GM23338 (cell line): ENCODE results near the gene ACTBL2. TPM values are rescaled to one million over a fixed set of nuclear protein-coding genes. Genes with fewer than 3 reads are reported as not detected.

ENCODE experiments used
- ATAC-seq: fragments of 200-7000 bp; cut with Tn5 transposase; 3 replicates; pipeline ENCODE4 v1.9.1; 2020
- DNase-seq: peaks from one replicate; pipeline ENCODE4 v3.0.0-alpha.2; 2015; ENCODE audit warnings: low spot score
- H2AFZ ChIP-seq: fragments of 200-600 bp; sonication (generic); 2 replicates; pipeline ENCODE4 v1.8.0; 2016; ENCODE audit warnings: antibody characterized with exemption, mild to moderate bottlenecking, moderate library complexity
- H3F3A ChIP-seq: fragments of 200-600 bp; sonication (generic); replicated peaks from 2 replicates; pipeline ENCODE4 v1.8.0; 2017; ENCODE audit warnings: antibody characterized with exemption, mixed run types, low read depth
- H3K27ac ChIP-seq: fragments of 200-600 bp; sonication (generic); 2 replicates; pipeline ENCODE4 v1.6.1; 2016; ENCODE audit warnings: low read depth
- H3K27me3 ChIP-seq: fragments of 200-600 bp; sonication (generic); 2 replicates; pipeline ENCODE4 v1.8.0; 2016; ENCODE audit warnings: mild to moderate bottlenecking, mixed run types, moderate library complexity; ENCODE audit not compliant: insufficient read depth
- H3K36me3 ChIP-seq: fragments of 200-600 bp; sonication (generic); 2 replicates; pipeline ENCODE4 v1.8.0; 2016; ENCODE audit warnings: mild to moderate bottlenecking; ENCODE audit not compliant: insufficient read depth
- H3K4me1 ChIP-seq: fragments of 200-600 bp; sonication (generic); 2 replicates; pipeline ENCODE4 v1.8.0; 2016; ENCODE audit warnings: mild to moderate bottlenecking, moderate library complexity; ENCODE audit not compliant: insufficient read depth
- H3K4me2 ChIP-seq: fragments of 200-600 bp; sonication (generic); 2 replicates; pipeline ENCODE4 v1.7.1; 2017; ENCODE audit warnings: mixed run types
- H3K4me3 ChIP-seq: fragments of 200-600 bp; sonication (generic); 2 replicates; pipeline ENCODE4 v1.6.1; 2016; ENCODE audit warnings: mixed run types
- H3K79me2 ChIP-seq: fragments of 200-600 bp; sonication (generic); replicated peaks from 2 replicates; pipeline ENCODE4 v1.8.0; 2017; ENCODE audit warnings: mild to moderate bottlenecking; ENCODE audit not compliant: insufficient read depth
- H3K9me2 ChIP-seq: fragments of 200-600 bp; sonication (generic); 2 replicates; pipeline ENCODE4 v1.8.0; 2017; ENCODE audit not compliant: insufficient read depth
- H4K20me1 ChIP-seq: fragments of 200-600 bp; sonication (generic); replicated peaks from 2 replicates; pipeline ENCODE4 v1.8.0; 2017; ENCODE audit warnings: mild to moderate bottlenecking; ENCODE audit not compliant: insufficient read depth
- H3K27ac Mint-ChIP-seq: 2 replicates; pipeline ENCODE4 v1.8.0; 2020; ENCODE audit warnings: inconsistent platforms, mild to moderate bottlenecking, moderate library complexity, mixed read lengths
- H3K27me3 Mint-ChIP-seq: 3 replicates; pipeline ENCODE4 v1.8.0; 2022; ENCODE audit warnings: low read depth, mild to moderate bottlenecking, moderate library complexity, mixed read lengths, inconsistent platforms; ENCODE audit not compliant: insufficient read depth, poor library complexity
- H3K36me3 Mint-ChIP-seq: 3 replicates; pipeline ENCODE4 v1.8.0; 2021; ENCODE audit warnings: low read depth, mild to moderate bottlenecking, inconsistent platforms, moderate library complexity, mixed read lengths
- H3K4me1 Mint-ChIP-seq: 3 replicates; pipeline ENCODE4 v1.8.0; 2020; ENCODE audit warnings: mild to moderate bottlenecking, inconsistent platforms, mixed read lengths
- H3K4me3 Mint-ChIP-seq: 3 replicates; pipeline ENCODE4 v1.8.0; 2021; ENCODE audit warnings: moderate library complexity, mild to moderate bottlenecking, inconsistent platforms, mixed read lengths
- H3K9me3 Mint-ChIP-seq: 3 replicates; pipeline ENCODE4 v1.8.0; 2020; ENCODE audit warnings: moderate library complexity, mild to moderate bottlenecking, inconsistent platforms, mixed read lengths
- CREB1 ChIP-seq: fragments of 250-450 bp; sonication (Bioruptor Pico); IDR thresholded peaks from 2 replicates; pipeline ENCODE4 v1.5.0; 2020; ENCODE audit warnings: low read depth, mild to moderate bottlenecking, moderate library complexity
- CTCF ChIP-seq, 2 experiments: fragments of 200-600 bp in 1 of 2; sonication (generic) in 1 of 2; conservative IDR thresholded peaks; 2 replicates each; pipeline versions ENCODE4 v1.5.1 to v1.6.1; 2016 to 2017; ENCODE audit warnings: antibody characterized with exemption in 2 of 2, low read depth in 2 of 2, mild to moderate bottlenecking in 2 of 2, moderate library complexity in 1 of 2
- ETS1 ChIP-seq: IDR thresholded peaks from 2 replicates; pipeline ENCODE4 v1.6.1; 2016; ENCODE audit warnings: antibody characterized with exemption
- EZH2phosphoT487 ChIP-seq: fragments of 200-600 bp; sonication (generic); IDR thresholded peaks from one replicate; pipeline ENCODE4 v1.8.1; 2018; ENCODE audit warnings: antibody characterized with exemption; ENCODE audit not compliant: unreplicated experiment
- JUNB ChIP-seq: IDR thresholded peaks from one replicate; pipeline ENCODE4 v1.6.1; 2016; ENCODE audit warnings: antibody characterized with exemption; ENCODE audit not compliant: unreplicated experiment
- NANOG ChIP-seq: IDR thresholded peaks from 2 replicates; pipeline ENCODE4 v1.6.1; 2016; ENCODE audit warnings: antibody characterized with exemption, borderline replicate concordance
- POLR2AphosphoS5 ChIP-seq: IDR thresholded peaks from 2 replicates; pipeline ENCODE4 v1.6.1; 2016; ENCODE audit warnings: antibody characterized with exemption, low read depth
- ZNF331 ChIP-seq: fragments of 250-450 bp; sonication (Bioruptor Pico); IDR thresholded peaks from 2 replicates; pipeline ENCODE4 v1.5.0; 2020; ENCODE audit warnings: low read depth, mild to moderate bottlenecking, moderate library complexity
- polyA plus RNA-seq: library from polyadenylated mRNA; unstranded; fragments of >200 nt; fragmentation: Nextera tagmentation; extraction: Ambion mirVana; gene quantifications from 2 replicates; pipeline ENCODE4 v1.2.1, GENCODE V29; 2016
- total RNA-seq: library from RNA; depleted of rRNA; stranded (reverse); fragments of >200 nt; shearing (Covaris generic); gene quantifications from 2 replicates; pipeline ENCODE4 v1.2.3, GENCODE V29; 2014

Gene ACTBL2
- total and polyA plus RNA-seq, 2 experiments from 2014 or later: not detected

- no peak for TF ChIP-seq CTCF (conservative IDR thresholded peaks at IDR 0.05; ENCODE audit: low read depth in 2 of 2)
- TF ChIP-seq EZH2phosphoT487: no peak
Measured at GRCh38 chr5:57435701-57436134, 46.9 kb downstream of the ACTBL2 start (continued).

- H3K27me3 ChIP-seq: no peaks in the 10 kb centered on the region
- Mint-ChIP-seq H3K4me3 (no peak overlapping the region), H3K9me3 (no peaks in the 10 kb centered on the region), H3K27ac (no peak overlapping the region), H3K27me3 (peaks cover 2% of the 10 kb centered on the region), H3K36me3 (no peaks in the 10 kb centered on the region), H3K4me1 (no peaks in the 10 kb centered on the region)
- TF ChIP-seq CREB1 (CRISPR knock-in tag) (no peak), ZNF331 (CRISPR knock-in tag) (no peak), POLR2AphosphoS5 (no peak), ETS1 (no peak), CTCF (conservative IDR thresholded peaks at IDR 0.05; ENCODE audit: low read depth in 2 of 2) (no peak)
- no peak overlapping the region for H2AFZ ChIP-seq
- no peak for ATAC-seq
- H3K79me2 ChIP-seq: no peaks in the 10 kb centered on the region
- H4K20me1 ChIP-seq: no peaks in the 10 kb centered on the region
- H3F3A ChIP-seq: no peaks in the 10 kb centered on the region
- no peak overlapping the region for H3K4me2 ChIP-seq
- no peaks in the 10 kb centered on the region for H3K4me1 ChIP-seq
- H3K36me3 ChIP-seq: no peaks in the 10 kb centered on the region
- DNase-seq: no peak
- H3K9me2 ChIP-seq: peaks cover 8% of the 10 kb centered on the region; the same call in 1 of the 2 replicates
- no peak overlapping the region for H3K4me3 ChIP-seq
- H3K27ac ChIP-seq: no peak overlapping the region
Measured at GRCh38 chr5:57434683-57435082, 47.9 kb downstream of the ACTBL2 start.

- H3K4me1 Mint-ChIP-seq: peaks cover 2% of the 10 kb centered on the region; the same call in 1 of the 3 replicates
- ATAC-seq: no peak
- H3K9me3 Mint-ChIP-seq: no peaks in the 10 kb centered on the region
- Histone ChIP-seq H3F3A (no peaks in the 10 kb centered on the region), H3K36me3 (no peaks in the 10 kb centered on the region), H3K9me2 (peaks cover 6% of the 10 kb centered on the region; the same call in 1 of the 2 replicates), H3K27me3 (no peaks in the 10 kb centered on the region), H3K4me3 (no peak overlapping the region), H4K20me1 (no peaks in the 10 kb centered on the region), H3K4me1 (0 out of 2 replicates have a peak, but pooled peaks cover 4% of the 10 kb centered on the region), H3K79me2 (no peaks in the 10 kb centered on the region), H2AFZ (no peak overlapping the region), H3K4me2 (no peak overlapping the region), H3K27ac (no peak overlapping the region)
- TF ChIP-seq JUNB (no peak), ETS1 (no peak), NANOG (no peak), EZH2phosphoT487 (no peak)
- no peak overlapping the region for H3K4me3 Mint-ChIP-seq
- peaks cover 2% of the 10 kb centered on the region for H3K27me3 Mint-ChIP-seq
- no peaks in the 10 kb centered on the region for H3K36me3 Mint-ChIP-seq
- DNase-seq: no peak
- no peak overlapping the region for H3K27ac Mint-ChIP-seq
Measured at GRCh38 chr5:57434227-57434640, 48.4 kb downstream of the ACTBL2 start.
